ENCODE results near the gene UBE2E2. TPM values are rescaled to one million over a fixed set of nuclear protein-coding genes. Genes with fewer than 3 reads are reported as not detected.

UBE2E2 gene
- total RNA-seq, 1 experiment from 2014 or later, result 38.6 TPM

DNA sequence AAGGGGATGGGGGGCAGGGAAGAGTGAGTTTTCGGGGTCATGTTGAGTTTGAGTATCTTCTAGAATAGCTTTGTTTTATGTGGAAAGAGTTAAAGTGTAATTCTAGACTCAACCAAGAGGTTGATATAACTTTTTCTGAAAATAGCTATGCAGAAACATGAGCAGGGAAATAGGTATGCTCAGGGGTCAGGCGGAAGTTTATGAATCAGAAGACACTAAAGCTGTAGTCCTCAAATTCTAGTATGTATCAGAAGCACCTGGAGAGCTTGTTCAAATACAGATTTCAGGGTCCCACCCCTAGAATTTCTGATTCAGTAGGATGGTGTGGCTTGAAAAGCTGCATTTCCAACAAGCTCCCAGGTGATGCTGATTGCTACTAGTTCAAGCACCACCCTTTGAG, 37.6 kb upstream of the UBE2E2 start:
- H3K9ac ChIP-seq (ENCODE audit: extremely low read depth, insufficient read length, low read length), result no peak overlapping the region
- H3K56ac ChIP-seq (ENCODE audit: insufficient read length, low read depth, low read length), result no peak overlapping the region
- no peaks in the 10 kb centered on the region; the same call in 1 of the 2 replicates for H3K4me1 ChIP-seq (ENCODE audit: insufficient read depth, low read length)
- H4K20me1 ChIP-seq (ENCODE audit: control insufficient read depth, insufficient read depth, insufficient read length), result no peaks in the 10 kb centered on the region
- H3K4ac ChIP-seq (ENCODE audit: low read depth, low read length), result no peak overlapping the region
- H3K23me2 ChIP-seq (ENCODE audit: insufficient read length, low read depth, low read length, poor library complexity, severe bottlenecking), result no peaks in the 10 kb centered on the region
- H3K79me1 ChIP-seq (ENCODE audit: insufficient read depth, low read depth, low read length, poor library complexity, severe bottlenecking), result no peaks in the 10 kb centered on the region
- H3K23ac ChIP-seq (ENCODE audit: insufficient read length, low read depth, low read length), result no peak overlapping the region
- H4K91ac ChIP-seq (ENCODE audit: insufficient read length, low read depth, low read length), result no peak overlapping the region
- no peak overlapping the region for H2BK12ac ChIP-seq (ENCODE audit: insufficient read length, low read depth, low read length)
- Mint-ChIP-seq H3K27me3 (ENCODE audit: low read depth) (no peaks in the 10 kb centered on the region), H3K4me1 (no peaks in the 10 kb centered on the region), H3K4me3 (no peak overlapping the region), H3K36me3 (ENCODE audit: insufficient read depth in 1 of 3, low read depth in 3 of 3) (no peaks in the 10 kb centered on the region), H3K9me3 (no peaks in the 10 kb centered on the region), H3K27ac (no peak overlapping the region)
- no peak overlapping the region for H2AK5ac ChIP-seq (ENCODE audit: insufficient read length, low read length)
- H2AFZ ChIP-seq (ENCODE audit: low read length), result no peak overlapping the region
- no peak for DNase-seq
- no peak overlapping the region for H3K27ac ChIP-seq (ENCODE audit: insufficient read length, low read depth, low read length)
- H2BK20ac ChIP-seq (ENCODE audit: low read depth, low read length, poor library complexity, severe bottlenecking), result no peak overlapping the region
- TF ChIP-seq CTCF (conservative IDR thresholded peaks at IDR 0.05), result no peak
- no peak overlapping the region for H4K8ac ChIP-seq (replicated peaks; ENCODE audit: insufficient read length, low read depth, low read length)
- no peak overlapping the region for H3K18ac ChIP-seq (ENCODE audit: insufficient read length, low read depth, low read length)
- H3K4me2 ChIP-seq (ENCODE audit: insufficient read depth, insufficient read length, low read length), result no peak overlapping the region
- H4K5ac ChIP-seq (ENCODE audit: insufficient read length, low read depth, low read length), result no peak overlapping the region
- H2BK15ac ChIP-seq (ENCODE audit: low read depth, low read length), result no peak overlapping the region
- no peaks in the 10 kb centered on the region for H3K27me3 ChIP-seq (ENCODE audit: insufficient read depth, low read length)
- H3K79me2 ChIP-seq (ENCODE audit: insufficient read depth, low read length), result no peaks in the 10 kb centered on the region
- H3K14ac ChIP-seq (ENCODE audit: insufficient read depth, low read length), result no peak overlapping the region
- H3K9me3 ChIP-seq (ENCODE audit: control insufficient read depth, low read depth, low read length), result no peaks in the 10 kb centered on the region
- WGBS (ENCODE audit: extremely low coverage, insufficient read length, low lambda C conversion rate), result no CpG with 5 or more reads among the region's 2 CpGs
- H2BK5ac ChIP-seq (ENCODE audit: insufficient read length, low read length), result no peak overlapping the region
- H3T11ph ChIP-seq (ENCODE audit: low read length), result no peak overlapping the region
- no peak overlapping the region for H2BK120ac ChIP-seq (ENCODE audit: low read depth, low read length, poor library complexity, severe bottlenecking)

Measured in H9 (cell line).